Left renal pelvis (tissue), 4 donors: ENCODE data around the gene FREM2. TPM values are rescaled to one million over a fixed set of nuclear protein-coding genes. Genes with fewer than 3 reads are reported as not detected.
A peak's percentile ranks its signal among the peaks of the same experiment; 100 is the strongest.

Source experiments
- DNase-seq, 4 donors: peaks; one replicate each; pipeline ENCODE4 v3.0.0-alpha.2; 2013; ENCODE audit warnings: low read depth in 4 of 4, low spot score in 3 of 4
- polyA plus RNA-seq, 4 donors: library from polyadenylated mRNA; unstranded; fragments of 120-200 nt; gene quantifications; one replicate each; pipeline ENCODE4 v1.2.1, GENCODE V29; 2013; ENCODE audit not compliant: insufficient read length in 4 of 4

The FREM2 gene
- polyA plus RNA-seq, 4 donors: 2.4 to 49.8 (median 44.9) TPM

GRCh38 chr13:38687246-38688229 lies 661 bp downstream of the FREM2 start:
- DNase-seq: peak in 1 of 4 donors; percentile 14

GRCh38 chr13:38688674-38689073 lies 1.8 kb downstream of the FREM2 start:
- DNase-seq: no peak

DNA sequence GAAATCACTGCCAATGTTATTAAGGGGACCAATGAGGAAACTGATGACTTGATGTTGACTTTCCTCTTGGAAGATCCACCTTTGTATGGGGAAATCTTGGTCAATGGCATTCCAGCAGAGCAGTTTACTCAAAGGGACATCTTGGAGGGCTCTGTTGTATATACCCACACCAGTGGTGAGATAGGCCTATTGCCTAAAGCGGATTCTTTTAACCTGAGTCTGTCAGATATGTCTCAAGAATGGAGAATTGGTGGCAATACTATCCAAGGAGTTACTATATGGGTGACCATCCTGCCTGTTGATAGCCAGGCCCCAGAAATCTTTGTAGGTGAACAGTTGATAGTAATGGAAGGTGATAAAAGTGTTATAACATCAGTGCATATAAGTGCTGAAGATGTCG lies 3.4 kb downstream of the FREM2 start:
- DNase-seq: no peak

- no peak for DNase-seq
Observed at GRCh38 chr13:38693168-38693567, 6.3 kb downstream of the FREM2 start.

DNA sequence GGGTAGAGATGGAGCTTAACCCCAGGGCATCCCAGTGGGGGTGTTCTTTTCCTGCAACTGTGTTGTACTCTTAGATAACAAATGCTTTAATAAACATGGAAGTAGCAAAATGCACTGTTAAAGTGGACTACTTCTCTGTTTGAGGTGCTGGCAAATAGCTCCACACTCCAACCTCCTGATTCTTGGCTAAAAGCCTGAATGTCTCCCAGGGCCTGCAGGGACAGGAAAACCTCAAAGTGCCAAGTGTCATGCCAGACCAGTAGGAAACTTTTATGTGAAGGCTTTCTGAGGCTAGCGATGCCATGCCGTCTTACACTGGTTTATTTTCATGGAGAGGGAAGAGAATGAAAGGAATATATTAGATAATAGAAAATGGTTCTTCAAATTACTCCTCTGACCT lies 6.8 kb downstream of the FREM2 start:
- DNase-seq: no peak

- no peak for DNase-seq
Observed at GRCh38 chr13:38697197-38697596, 10.3 kb downstream of the FREM2 start.

- DNase-seq: no peak
Observed at GRCh38 chr13:38697628-38698333, 10.9 kb downstream of the FREM2 start.

DNA sequence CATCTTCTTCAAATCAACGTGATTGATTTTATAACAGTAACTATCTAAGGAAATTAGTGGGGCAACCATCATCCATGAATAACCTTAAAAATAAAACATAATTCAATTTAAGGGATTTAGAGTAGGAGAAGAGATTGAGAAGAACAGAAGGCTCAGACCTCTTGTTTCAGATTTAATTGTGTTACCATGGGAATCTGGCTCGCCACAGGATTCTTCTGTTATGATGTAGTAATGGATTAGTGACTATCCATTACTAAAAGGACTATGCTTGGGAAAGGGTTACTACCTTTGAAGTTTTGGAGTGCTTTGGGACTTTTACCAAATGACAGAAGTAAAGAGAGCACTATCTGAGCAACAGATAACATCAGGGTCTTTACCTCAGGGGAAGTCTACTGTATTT lies 13.2 kb downstream of the FREM2 start:
- no peak for DNase-seq

GRCh38 chr13:38702669-38703068 lies 15.8 kb downstream of the FREM2 start:
- DNase-seq: no peak

DNA sequence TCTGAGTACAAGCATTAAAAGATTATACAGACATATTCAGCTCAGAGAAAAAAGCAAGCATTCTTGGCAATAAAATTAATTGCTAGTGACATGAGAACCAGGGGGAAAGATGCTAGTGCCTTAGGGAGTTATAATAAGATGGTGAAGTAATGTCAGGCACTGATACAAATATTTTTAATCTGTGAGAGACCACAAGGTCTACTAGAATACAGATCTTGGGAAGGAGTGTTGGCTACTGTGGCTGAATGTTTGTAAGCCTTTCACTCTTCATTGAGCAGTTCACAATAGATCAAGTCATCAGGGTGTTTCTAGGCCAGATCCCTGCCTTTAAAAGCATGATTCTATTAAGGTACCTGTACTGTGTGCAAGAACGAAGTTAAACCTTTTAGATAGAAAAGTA lies 16.4 kb downstream of the FREM2 start:
- DNase-seq: no peak

DNA sequence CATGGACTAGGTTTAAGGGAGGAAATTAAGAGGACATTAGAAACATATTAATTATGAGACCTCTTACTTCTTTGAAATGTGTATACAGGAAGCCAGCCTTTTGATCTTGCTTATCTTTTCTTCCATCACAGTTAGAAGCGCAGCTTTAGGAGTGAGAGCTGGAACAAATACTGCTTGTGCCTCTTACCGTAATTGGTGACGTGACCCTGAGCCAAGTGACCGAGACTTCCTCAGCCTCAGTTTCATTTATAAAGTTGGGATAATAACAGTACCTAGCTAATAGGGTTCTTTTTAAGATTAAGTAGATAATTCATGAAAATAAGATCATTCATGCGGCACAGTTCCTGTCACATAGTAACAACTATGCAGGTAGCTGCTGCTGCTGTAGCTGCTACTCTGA lies 18.5 kb downstream of the FREM2 start:
- DNase-seq: no peak

GRCh38 chr13:38707460-38707859 lies 20.6 kb downstream of the FREM2 start:
- no peak for DNase-seq

DNA sequence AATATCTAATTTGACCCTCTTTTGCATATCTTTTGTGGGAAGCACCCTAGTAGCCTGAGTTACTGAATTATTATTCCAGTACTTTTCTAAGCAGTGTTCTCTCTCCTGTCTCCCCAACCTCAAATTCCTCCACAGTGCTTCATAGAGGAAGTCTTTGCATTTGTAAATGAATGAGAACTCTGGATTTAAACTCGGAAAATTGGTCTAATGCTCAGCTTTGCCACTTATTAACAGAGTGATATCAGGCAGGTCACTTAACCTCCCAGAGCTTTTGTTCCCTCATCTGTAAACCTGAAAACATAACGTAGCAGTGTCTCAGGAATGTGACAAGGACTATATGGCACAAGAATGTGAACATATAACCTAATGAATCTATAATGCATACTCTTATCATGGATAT lies 26.2 kb downstream of the FREM2 start:
- DNase-seq: no peak

DNA sequence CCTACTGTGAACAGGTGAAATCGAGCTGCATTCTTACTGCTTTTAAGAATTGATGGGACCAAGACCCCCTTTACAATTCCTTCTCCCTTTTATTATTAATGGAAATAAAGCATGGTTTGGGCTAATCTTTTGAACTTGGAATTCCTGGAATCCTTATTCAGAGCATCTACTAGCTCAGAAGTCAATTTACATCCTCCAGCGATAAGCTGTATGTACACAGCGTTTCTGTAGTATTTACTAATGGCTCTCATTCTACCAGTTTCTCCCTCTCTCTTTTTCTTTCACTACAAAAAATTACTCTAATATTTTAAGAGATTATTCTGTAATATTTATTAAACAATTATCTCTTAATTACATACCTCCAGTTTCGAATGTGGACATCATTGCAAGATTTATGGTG lies 31.5 kb downstream of the FREM2 start:
- DNase-seq: no peak

- no peak for DNase-seq
Observed at GRCh38 chr13:38730332-38730731, 43.5 kb downstream of the FREM2 start.

DNA sequence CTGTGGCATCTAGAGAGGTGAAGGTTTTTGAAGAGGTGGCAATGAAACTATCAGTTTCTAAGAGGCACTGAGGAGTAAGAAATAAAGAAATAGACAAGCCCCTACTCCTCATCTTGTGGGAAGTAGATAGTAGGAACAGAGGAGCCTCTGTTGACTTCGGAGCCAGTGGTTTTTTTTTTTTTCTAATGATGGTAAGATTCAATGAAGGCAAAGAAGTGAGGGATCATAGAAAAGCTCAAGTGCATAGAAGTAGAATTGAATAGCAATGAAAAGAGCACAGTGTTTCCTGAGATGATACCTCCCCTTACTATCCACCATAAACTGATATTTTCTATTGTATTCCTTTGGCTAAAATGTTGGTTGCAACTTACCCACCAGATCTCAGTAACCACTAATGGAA lies 46.3 kb downstream of the FREM2 start:
- DNase-seq: no peak

DNA sequence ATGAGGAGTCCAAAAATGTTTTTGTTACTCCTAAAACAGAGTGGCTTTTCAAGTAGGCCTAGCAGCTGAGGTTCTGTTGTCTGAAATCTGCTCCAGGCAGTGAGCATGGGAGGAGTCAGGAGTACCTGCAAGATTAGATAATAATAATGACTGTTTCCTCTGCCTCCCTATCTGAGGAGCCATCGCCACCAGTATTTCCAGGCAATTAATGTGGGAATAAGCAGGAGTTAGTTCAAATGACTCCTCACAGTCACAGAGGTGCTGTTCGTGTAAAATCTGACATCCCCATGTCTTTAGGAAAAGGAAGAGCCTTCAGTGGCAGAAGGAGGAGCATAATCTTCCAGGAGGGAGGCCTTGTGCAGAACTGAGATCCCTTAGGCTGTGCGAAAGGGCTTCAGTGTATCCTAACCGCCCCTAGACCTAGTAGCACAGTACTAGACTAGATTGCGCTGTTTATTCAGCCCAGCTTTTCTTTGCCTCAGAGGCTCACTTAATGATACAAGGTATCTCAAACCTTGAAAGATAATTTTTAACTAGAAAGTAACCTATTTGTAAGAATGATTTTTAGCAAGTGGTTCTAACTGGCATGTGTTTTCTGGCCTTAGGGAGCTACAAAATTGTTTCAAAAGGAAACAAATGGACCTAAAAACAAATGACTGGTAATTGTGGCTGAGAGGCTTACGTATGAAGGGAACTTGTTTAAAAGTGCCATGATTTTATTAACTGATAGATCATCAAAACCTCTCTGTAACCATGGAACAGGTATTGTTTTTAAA lies 49.0 kb downstream of the FREM2 start:
- DNase-seq: no peak

- DNase-seq: no peak
Observed at GRCh38 chr13:38743466-38743865, 56.6 kb downstream of the FREM2 start.

- DNase-seq: no peak
Observed at GRCh38 chr13:38752686-38753085, 65.8 kb downstream of the FREM2 start.

DNA sequence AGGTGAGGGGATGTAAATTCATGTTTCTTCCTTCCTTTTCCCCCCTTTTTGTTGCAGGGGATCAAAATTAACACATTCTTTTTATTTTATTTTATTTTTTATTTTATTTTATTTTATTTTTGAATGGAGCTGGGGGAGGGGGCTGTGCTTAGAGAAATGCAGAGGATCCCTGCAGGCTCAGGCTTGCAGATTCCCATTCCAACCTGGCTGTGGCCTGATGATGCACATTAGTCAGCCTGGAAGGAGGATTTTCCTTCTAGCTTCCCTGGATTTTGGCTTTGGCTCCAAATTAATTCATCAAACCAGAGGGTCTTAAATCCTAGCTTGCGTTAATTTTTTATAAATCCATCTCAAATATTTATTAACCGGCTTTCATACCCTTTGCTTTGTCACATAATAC lies 67.0 kb downstream of the FREM2 start:
- no peak for DNase-seq

GRCh38 chr13:38755793-38756192 lies 68.9 kb downstream of the FREM2 start:
- no peak for DNase-seq
